H1 (cell line): ENCODE data around the gene RAD51B. TPM values are rescaled to one million over a fixed set of nuclear protein-coding genes. Genes with fewer than 3 reads are reported as not detected.

Experiments
- CTCF ChIA-PET: fragments of 300-600 bp; sonication (Branson Sonifier 250); formaldehyde crosslinking; loops from one replicate; lab custom pipeline; 2021; ENCODE audit not compliant: partially characterized antibody; lab: Charles Lee
- POLR2A ChIA-PET: fragments of 300-600 bp; sonication (Branson Sonifier 250); formaldehyde crosslinking; loops from one replicate; lab custom pipeline; 2021; ENCODE audit warnings: inconsistent platforms; ENCODE audit not compliant: partially characterized antibody; lab: Charles Lee
- DNase-seq, 2 experiments: peaks; one replicate each; pipeline versions ENCODE4 v3.0.0 to v3.0.0-alpha.2; 2010 to 2022; ENCODE audit warnings: low spot score in 2 of 2, low read depth in 1 of 2, mixed read lengths in 1 of 2
- FAIRE-seq: peaks from 2 replicates; lab custom pipeline; 2011; peaks lifted over from hg19 to GRCh38; lab: Jason Lieb, UNC
- H2AFZ ChIP-seq: 2 replicates; pipeline ENCODE4 v1.8.1; 2012; ENCODE audit warnings: low read length, inconsistent platforms
- H2AK5ac ChIP-seq: 2 replicates; pipeline ENCODE4 v1.6.1; 2013; ENCODE audit warnings: low read depth, low read length
- H2BK120ac ChIP-seq: replicated peaks from 2 replicates; pipeline ENCODE3; 2013; ENCODE audit warnings: low read depth, low read length, inconsistent platforms
- H2BK12ac ChIP-seq: 2 replicates; pipeline ENCODE4 v1.6.1; 2013; ENCODE audit warnings: low read depth, low read length
- H2BK15ac ChIP-seq: 2 replicates; pipeline ENCODE4 v1.6.1; 2013; ENCODE audit warnings: low read length
- H2BK20ac ChIP-seq: 2 replicates; pipeline ENCODE4 v1.6.1; 2013; ENCODE audit warnings: low read length
- H2BK5ac ChIP-seq: 2 replicates; pipeline ENCODE4 v1.6.1; 2013; ENCODE audit warnings: low read depth, low read length
- H3K14ac ChIP-seq: 2 replicates; pipeline ENCODE4 v1.6.1; 2013; ENCODE audit warnings: inconsistent platforms; ENCODE audit not compliant: insufficient read length
- H3K18ac ChIP-seq: 2 replicates; pipeline ENCODE4 v1.6.1; 2013; ENCODE audit warnings: low read length; ENCODE audit errors: extremely low read depth
- H3K23ac ChIP-seq: 2 replicates; pipeline ENCODE4 v1.6.1; 2013; ENCODE audit warnings: inconsistent platforms; ENCODE audit not compliant: insufficient read length
- H3K23me2 ChIP-seq: 2 replicates; pipeline ENCODE4 v1.6.1; 2013; ENCODE audit warnings: low read depth, low read length
- H3K27ac ChIP-seq: 2 replicates; pipeline ENCODE4 v1.6.1; 2011; ENCODE audit warnings: low read depth, low read length, inconsistent platforms
- H3K27me3 ChIP-seq, 4 experiments: replicated peaks in 1 of 4; 1 replicate in 1 of 4; 2 replicates in 3 of 4; pipeline versions ENCODE4 v1.6.1 to v1.8.1; 2011 to 2013; ENCODE audit warnings: low read length in 3 of 4, mild to moderate bottlenecking in 3 of 4, inconsistent platforms in 2 of 4, mixed read lengths in 2 of 4, moderate library complexity in 1 of 4; ENCODE audit not compliant: control insufficient read depth in 3 of 4, insufficient read depth in 3 of 4; ENCODE audit errors: extremely low read depth in 1 of 4
- H3K36me3 ChIP-seq, 4 experiments: 2 replicates each; pipeline versions ENCODE4 v1.6.1 to v1.8.1; 2011 to 2013; ENCODE audit warnings: mild to moderate bottlenecking in 4 of 4, low read length in 3 of 4, moderate library complexity in 2 of 4, control low read depth in 1 of 4, inconsistent platforms in 1 of 4; ENCODE audit not compliant: insufficient read depth in 4 of 4, control insufficient read depth in 2 of 4
- H3K4ac ChIP-seq: replicated peaks from 2 replicates; pipeline ENCODE3; 2013; ENCODE audit warnings: low read length, low read depth, mixed read lengths, inconsistent platforms; ENCODE audit not compliant: insufficient read length
- H3K4me1 ChIP-seq, 4 experiments: replicated peaks in 1 of 4; 1 replicate in 1 of 4; 2 replicates in 3 of 4; pipeline versions ENCODE4 v1.6.1 to v1.8.1; 2011 to 2013; ENCODE audit warnings: low read length in 3 of 4, inconsistent platforms in 2 of 4, mixed read lengths in 1 of 4; ENCODE audit not compliant: insufficient read depth in 4 of 4, control insufficient read depth in 3 of 4
- H3K4me2 ChIP-seq, 2 experiments: 2 replicates each; pipeline versions ENCODE4 v1.6.1 to v1.8.1; 2011 to 2013; ENCODE audit warnings: low read depth in 2 of 2, low read length in 2 of 2, control low read depth in 1 of 2, inconsistent platforms in 1 of 2, mild to moderate bottlenecking in 1 of 2; ENCODE audit not compliant: insufficient read depth in 1 of 2
- H3K4me3 ChIP-seq, 4 experiments: fragments of 200-600, 300-600 bp in 1 of 4; sonication (generic), shearing (Covaris generic), sonication (Bioruptor Twin) in 1 of 4; 2 replicates each; pipeline versions ENCODE4 v1.5.1 to v1.8.1; 2011 to 2016; ENCODE audit warnings: low read length in 4 of 4, low read depth in 3 of 4, control low read depth in 2 of 4, inconsistent platforms in 2 of 4, mild to moderate bottlenecking in 2 of 4, mixed read lengths in 1 of 4, moderate library complexity in 1 of 4; ENCODE audit not compliant: insufficient read depth in 2 of 4; ENCODE audit errors: extremely low read depth in 1 of 4
- H3K56ac ChIP-seq: replicated peaks from 2 replicates; pipeline ENCODE3; 2013; ENCODE audit warnings: low read depth, mild to moderate bottlenecking, mixed read lengths, low read length, inconsistent platforms; ENCODE audit not compliant: insufficient read length
- H3K79me1 ChIP-seq: 2 replicates; pipeline ENCODE4 v1.6.1; 2013; ENCODE audit warnings: low read depth, low read length, control low read depth
- H3K79me2 ChIP-seq, 2 experiments: 2 replicates each; pipeline versions ENCODE4 v1.6.1 to v1.8.1; 2012 to 2013; ENCODE audit warnings: low read length in 2 of 2, mild to moderate bottlenecking in 2 of 2, inconsistent platforms in 1 of 2; ENCODE audit not compliant: insufficient read depth in 2 of 2, control insufficient read depth in 1 of 2
- H3K9ac ChIP-seq, 4 experiments: replicated peaks in 1 of 4; 1 replicate in 1 of 4; 2 replicates in 3 of 4; pipeline versions ENCODE4 v1.6.1 to v1.8.1; 2011 to 2013; ENCODE audit warnings: low read depth in 3 of 4, low read length in 3 of 4, control low read depth in 2 of 4, mild to moderate bottlenecking in 2 of 4, moderate library complexity in 2 of 4, inconsistent platforms in 1 of 4; ENCODE audit errors: extremely low read depth in 1 of 4
- H3K9me3 ChIP-seq, 2 experiments: 2 replicates each; pipeline versions ENCODE4 v1.6.1 to v1.8.1; 2012 to 2013; ENCODE audit warnings: mild to moderate bottlenecking in 2 of 2, moderate library complexity in 2 of 2, control low read depth in 1 of 2, inconsistent platforms in 1 of 2, low read depth in 1 of 2, low read length in 1 of 2, mixed read lengths in 1 of 2; ENCODE audit not compliant: insufficient read depth in 2 of 2
- H4K20me1 ChIP-seq, 2 experiments: replicated peaks in 1 of 2; 2 replicates each; pipeline versions ENCODE3 to v1.8.1; 2011 to 2013; ENCODE audit warnings: inconsistent platforms in 2 of 2, low read length in 2 of 2, mild to moderate bottlenecking in 1 of 2; ENCODE audit not compliant: insufficient read depth in 2 of 2, control insufficient read depth in 1 of 2
- H4K5ac ChIP-seq: 2 replicates; pipeline ENCODE4 v1.6.1; 2013; ENCODE audit warnings: low read length, low read depth, mixed read lengths, inconsistent platforms; ENCODE audit not compliant: insufficient read length
- H4K8ac ChIP-seq: 2 replicates; pipeline ENCODE4 v1.8.0; 2013; ENCODE audit warnings: mild to moderate bottlenecking, moderate library complexity, low read length, inconsistent platforms; ENCODE audit not compliant: insufficient read depth; ENCODE audit errors: extremely low read depth
- H4K91ac ChIP-seq: replicated peaks from 2 replicates; pipeline ENCODE3; 2013; ENCODE audit warnings: low read length, mixed read lengths, inconsistent platforms; ENCODE audit not compliant: insufficient read length
- MAFK ChIP-seq: IDR thresholded peaks from 2 replicates; pipeline ENCODE4 v1.6.1; 2012; ENCODE audit warnings: low read depth, mild to moderate bottlenecking, improper control_type of control experiment, low read length
- POLR2AphosphoS5 ChIP-seq: IDR thresholded peaks from 2 replicates; pipeline ENCODE4 v1.6.1; 2011; ENCODE audit warnings: low read depth, low read length
- WGBS, 2 experiments: shearing (Covaris generic) in 1 of 2; methylation state at CpG; one replicate each; pipeline versions ENCODE4 v1.1.6 to v1.1.7; 2013 to 2015; ENCODE audit warnings: low lambda C conversion rate in 2 of 2, mixed read lengths in 2 of 2, inconsistent platforms in 1 of 2, low coverage in 1 of 2, missing lambda C conversion rate in 1 of 2; ENCODE audit not compliant: insufficient replicate concordance in 2 of 2, insufficient coverage in 1 of 2, insufficient read length in 1 of 2; ENCODE audit errors: extremely low coverage in 1 of 2, missing lambda C conversion rate in 1 of 2; 5-methylcytosine and 5-hydroxymethylcytosine counted together
- polyA plus RNA-seq, 7 experiments: library from polyadenylated mRNA; depleted of rRNA in 3 of 7; stranded (reverse) in 5 of 7; unstranded in 2 of 7; fragments of >200 nt in 5 of 7; fragments of 200-250 nt in 2 of 7; gene quantifications; 1 replicate in 5 of 7; 2 replicates in 1 of 7; 4 replicates in 1 of 7; pipeline versions ENCODE4 v1.2.1 to v1.2.3, GENCODE V29; 2011 to 2013; ENCODE audit warnings: missing spikeins in 2 of 7, mixed read lengths in 2 of 7
- total RNA-seq: library from RNA; stranded (reverse); fragmentation: NEBNext Ultra II Directional; extraction: Animal tissue kit (Norgen Biotek cat#: 25700); gene quantifications from 2 replicates; pipeline ENCODE4 v1.2.1, GENCODE V29; 2021

The RAD51B gene
- total and polyA plus RNA-seq, 2 of the 8 experiments (the other 6 are each of a cell fraction or from before 2014, with no cell fraction given), result 3.9 to 14.9 TPM

DNA sequence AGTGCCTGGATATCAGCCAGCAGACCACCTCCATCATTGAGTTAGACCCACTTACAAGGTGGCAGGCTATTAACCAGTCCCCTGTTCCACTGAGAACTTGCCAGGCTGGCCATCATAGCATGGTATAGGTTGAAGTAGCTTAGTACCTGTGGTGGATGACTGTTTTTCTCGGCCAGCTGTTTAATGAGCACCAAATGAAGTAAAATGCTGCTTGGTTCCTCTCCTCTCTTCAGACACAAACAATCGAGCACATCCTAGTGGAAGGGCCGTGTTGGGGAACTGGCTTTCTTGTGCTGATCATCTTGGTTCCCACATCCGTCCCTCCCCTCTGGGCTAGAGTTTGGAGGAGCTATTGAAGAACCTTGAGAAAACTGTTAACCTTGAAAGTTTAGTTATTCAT lies 486.2 kb downstream of the RAD51B start:
- no peak overlapping the region for H3K18ac ChIP-seq
- no peaks in the 10 kb centered on the region for H4K20me1 ChIP-seq
- H2BK15ac ChIP-seq, result no peak overlapping the region
- H3K14ac ChIP-seq, result no peak overlapping the region
- H2BK12ac ChIP-seq, result no peak overlapping the region
- H3K4ac ChIP-seq, result no peak overlapping the region
- H3K56ac ChIP-seq, result no peak overlapping the region
- H2BK120ac ChIP-seq, result no peak overlapping the region
- FAIRE-seq (no peak), DNase-seq (no peak)
- H3K23me2 ChIP-seq, result no peaks in the 10 kb centered on the region
- no peaks in the 10 kb centered on the region; a peak in 1 of 8 replicates for H3K36me3 ChIP-seq
- H2AK5ac ChIP-seq, result no peak overlapping the region
- no peak overlapping the region for H4K5ac ChIP-seq
- H3K9ac ChIP-seq, result no peak overlapping the region
- H3K4me1 ChIP-seq, result no peaks in the 10 kb centered on the region; a peak in 1 of 7 replicates
- H3K27me3 ChIP-seq, result no peaks in the 10 kb centered on the region
- H3K23ac ChIP-seq, result no peak overlapping the region
- H3K79me2 ChIP-seq, result no peaks in the 10 kb centered on the region
- no peak overlapping the region for H3K4me2 ChIP-seq
- no peak overlapping the region for H2BK5ac ChIP-seq
- H4K8ac ChIP-seq, result no peak overlapping the region
- TF ChIP-seq MAFK, result no peak
- no peak for TF ChIP-seq POLR2AphosphoS5
- H3K4me3 ChIP-seq, result no peak overlapping the region
- no peak overlapping the region for H3K27ac ChIP-seq
- no peaks in the 10 kb centered on the region for H3K79me1 ChIP-seq
- no peak overlapping the region for H2BK20ac ChIP-seq
- H2AFZ ChIP-seq, result no peak overlapping the region
- no peak overlapping the region for H4K91ac ChIP-seq
- ChIA-PET POLR2A (interaction anchor here (0.8 kb wide), 1 partner anchor 9 kb away, joined by 3 read pairs; no protein-coding TSS in a partner anchor), CTCF (no interaction called here)
- 89% methylated on average over 4 of the region's 4 CpGs; no CpG with 5 or more reads in 1 of the 2 experiments for WGBS, 2 experiments
- peaks cover 5 to 10% of the 10 kb centered on the region in 2 experiments; a peak in 3 of 4 replicates for H3K9me3 ChIP-seq
